GM19438 (cell line): ENCODE data around the gene PSEN1.
A peak's percentile ranks its signal among the peaks of the same experiment; 100 is the strongest.

Experiments used
- ATAC-seq: cut with Tn5 transposase; IDR thresholded peaks from one replicate; pipeline ENCODE4 v1.9.1; 2021; ENCODE audit warnings: low read depth; ENCODE audit not compliant: unreplicated experiment

PSEN1 gene

GRCh38 chr14:73237786-73238423 lies 101.6 kb downstream of the PSEN1 start:
- ATAC-seq: no peak

- no peak for ATAC-seq
Observed at GRCh38 chr14:73238424-73238852, 102.1 kb downstream of the PSEN1 start.

DNA sequence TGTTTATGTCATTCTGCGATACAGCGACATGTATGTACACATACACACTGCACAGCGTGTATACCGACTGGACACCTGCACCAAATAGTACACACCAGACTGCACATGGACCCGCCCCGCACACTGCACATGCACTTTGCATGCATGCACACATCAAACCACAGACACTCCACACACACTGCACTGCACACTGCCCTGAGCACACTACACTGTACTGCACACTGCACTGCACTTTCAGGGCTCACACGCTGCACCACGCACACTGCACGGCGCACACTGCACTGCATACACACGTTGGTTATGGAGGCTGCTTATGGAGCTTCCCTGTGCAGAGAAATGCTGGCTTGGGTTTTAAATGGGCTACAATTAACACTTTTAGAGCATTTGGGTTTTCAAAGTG lies 102.6 kb downstream of the PSEN1 start:
- ATAC-seq: no peak

DNA sequence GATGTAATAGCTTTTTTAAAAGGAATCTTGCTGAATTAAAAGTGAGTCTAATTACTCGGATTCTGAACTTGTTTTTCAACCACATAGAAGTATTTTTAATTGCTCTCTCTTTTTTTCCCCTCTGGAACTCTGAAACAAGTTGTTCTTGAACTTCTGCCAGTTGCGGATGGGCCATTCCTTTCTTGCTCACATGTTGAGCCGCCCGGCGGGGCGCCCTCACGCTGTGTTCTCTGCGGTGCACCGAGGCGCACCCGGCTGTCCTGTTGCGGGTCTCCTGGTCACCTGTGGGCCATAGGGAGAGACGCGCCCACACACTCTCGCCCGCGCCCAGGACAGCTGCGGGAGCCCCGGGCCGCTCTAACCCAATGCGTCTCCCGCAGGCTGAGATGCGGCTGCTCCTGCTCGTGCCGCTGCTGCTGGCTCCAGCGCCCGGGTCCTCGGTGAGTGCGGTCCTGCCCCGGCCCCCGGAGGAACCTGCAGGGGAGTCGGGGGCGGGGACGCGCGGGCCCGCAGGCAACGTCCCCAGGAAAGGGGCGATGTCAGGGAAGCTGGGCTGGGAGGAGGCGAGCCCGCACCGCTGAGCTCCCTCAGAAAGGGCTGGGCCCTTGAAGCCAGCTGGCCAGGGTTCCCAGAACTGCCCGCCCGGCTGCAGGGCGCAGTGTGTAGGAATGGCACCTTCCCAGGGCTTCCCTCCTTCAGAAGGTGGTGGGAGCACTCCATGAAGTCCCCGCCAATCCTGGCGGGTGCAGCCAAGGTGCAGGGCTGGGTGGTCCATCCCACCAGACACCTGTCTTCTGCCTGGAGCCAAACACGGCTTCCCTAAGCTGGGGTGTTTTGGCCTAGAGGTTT lies 103.3 kb downstream of the PSEN1 start:
- no peak for ATAC-seq

DNA sequence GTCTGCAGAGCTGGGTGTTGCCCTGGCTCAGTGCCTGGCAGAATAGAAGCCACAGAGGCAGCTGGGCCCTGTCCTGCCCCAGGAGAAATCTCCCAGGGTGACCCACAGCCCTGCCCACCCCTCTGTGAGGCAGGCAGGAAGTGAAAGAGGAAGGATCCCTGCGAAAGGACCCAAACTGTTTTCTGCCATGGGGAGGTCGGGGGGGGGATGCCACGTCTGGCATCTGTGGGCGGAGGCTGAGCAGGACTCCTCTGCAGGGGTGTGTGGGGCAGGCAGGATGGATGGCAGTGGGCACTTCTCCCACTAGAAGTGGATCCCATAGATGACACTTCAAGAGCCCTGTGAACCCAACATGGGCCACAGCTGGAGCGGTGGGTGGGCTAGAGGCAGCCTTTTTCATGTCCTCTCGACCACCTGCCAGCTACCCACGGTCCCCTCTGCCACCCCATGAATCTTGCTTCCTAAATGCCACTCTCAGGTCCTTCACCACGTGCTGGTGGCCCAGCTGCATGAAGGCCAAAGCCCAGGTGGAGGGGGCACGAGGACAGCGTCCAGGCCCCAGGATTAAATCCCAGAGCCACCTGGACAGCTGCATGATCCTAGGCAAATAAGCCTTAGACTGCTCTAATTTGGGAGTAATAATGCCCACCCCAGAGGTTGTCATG lies 104.6 kb downstream of the PSEN1 start:
- no peak for ATAC-seq

DNA sequence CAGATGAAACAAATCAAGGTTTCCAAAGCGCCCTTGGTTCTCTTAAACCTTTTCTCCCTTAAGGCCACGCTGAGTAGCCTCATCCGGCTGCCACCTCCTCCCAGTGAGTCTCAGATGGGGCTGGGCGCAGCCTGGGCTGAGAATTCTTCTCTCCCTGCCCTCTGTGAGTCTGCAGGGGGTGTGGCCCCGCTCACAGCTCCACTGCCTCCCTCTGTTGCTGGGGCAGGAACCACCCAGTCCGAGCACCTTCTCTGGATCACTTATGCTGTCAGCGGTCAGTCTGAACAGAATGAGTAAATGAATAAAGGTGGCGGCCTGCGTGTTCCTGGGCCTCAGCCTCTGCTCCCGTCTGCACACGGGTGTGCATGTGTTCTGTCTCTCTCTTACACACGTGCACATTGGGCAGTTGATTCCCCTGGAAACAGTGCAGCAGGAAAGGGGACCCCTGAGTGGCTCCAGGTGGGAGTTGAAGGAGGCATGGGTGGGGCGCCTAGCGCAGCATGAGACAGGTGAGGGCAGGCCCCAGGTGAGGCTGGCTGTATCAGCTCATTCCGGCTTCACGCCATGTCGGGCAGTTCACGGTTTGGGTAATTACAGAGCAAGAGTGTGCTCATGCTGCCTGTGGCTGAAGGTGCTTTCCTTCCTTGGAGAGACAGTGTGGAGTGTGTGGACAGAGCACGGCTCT lies 105.3 kb downstream of the PSEN1 start:
- no peak for ATAC-seq

- ATAC-seq: no peak
Observed at GRCh38 chr14:73242357-73242901, 106.1 kb downstream of the PSEN1 start.

GRCh38 chr14:73243341-73243740 lies 107.0 kb downstream of the PSEN1 start:
- no peak for ATAC-seq

GRCh38 chr14:73243748-73244147 lies 107.4 kb downstream of the PSEN1 start:
- ATAC-seq: no peak

- no peak for ATAC-seq
Observed at GRCh38 chr14:73244541-73245290, 108.4 kb downstream of the PSEN1 start.

- peak; percentile 61 for ATAC-seq
Observed at GRCh38 chr14:73245480-73246325, 109.4 kb downstream of the PSEN1 start.

DNA sequence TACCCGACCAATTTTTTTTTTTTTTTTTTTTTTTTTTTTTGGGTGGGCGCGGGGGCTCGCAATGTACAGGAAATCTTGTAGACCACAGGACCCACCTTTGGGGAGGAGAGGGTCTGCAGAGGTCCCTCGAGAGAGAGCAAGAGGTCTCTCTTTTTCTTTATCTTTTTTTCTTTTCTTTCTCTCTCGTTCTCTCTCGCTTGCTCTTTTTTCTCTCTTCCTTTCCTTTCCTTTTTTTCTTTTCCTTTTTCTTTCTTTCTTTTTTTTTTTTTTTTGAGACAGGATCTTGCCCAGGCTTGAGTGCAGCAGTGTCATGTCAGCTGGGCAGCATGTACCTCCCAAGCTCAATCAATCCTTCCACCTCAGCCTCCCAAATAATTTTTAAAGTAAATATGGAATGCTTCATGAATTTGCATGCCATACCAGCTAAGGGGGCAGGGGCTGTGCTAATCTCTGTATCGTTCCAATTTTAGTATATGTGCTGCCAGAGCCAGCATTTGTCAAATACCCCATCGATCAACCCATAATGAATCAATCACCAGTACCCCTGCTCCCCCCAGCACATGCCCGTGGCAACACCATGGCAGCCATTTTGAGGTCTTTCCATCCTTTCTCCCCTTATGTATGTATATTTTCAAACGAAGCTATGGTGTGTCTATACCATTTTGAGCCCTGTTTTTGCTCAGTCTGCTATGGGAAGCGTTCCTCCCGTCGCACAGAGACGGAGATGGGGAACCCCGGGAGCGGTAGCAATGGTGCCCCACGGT lies 110.3 kb downstream of the PSEN1 start:
- ATAC-seq: no peak

GRCh38 chr14:73248108-73248868 lies 112.0 kb downstream of the PSEN1 start:
- no peak for ATAC-seq

DNA sequence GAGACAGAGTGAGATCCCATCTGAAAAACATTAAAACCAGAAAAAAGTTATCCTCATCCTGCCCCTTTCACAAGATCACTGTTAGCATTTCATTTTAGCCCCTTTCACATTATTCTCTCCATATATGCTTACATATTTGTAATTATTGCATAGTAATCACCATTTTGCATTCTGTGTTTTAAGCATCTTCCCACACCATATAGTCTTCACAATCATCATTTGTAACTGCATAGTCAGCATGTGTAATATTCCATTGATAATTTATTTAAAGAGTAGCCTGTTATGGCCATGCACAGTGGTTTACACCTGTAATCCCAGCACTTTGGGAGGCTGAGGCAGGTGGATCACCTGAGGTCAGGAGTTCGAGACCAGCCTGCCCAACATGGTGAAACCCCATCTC lies 112.8 kb downstream of the PSEN1 start:
- ATAC-seq: no peak

DNA sequence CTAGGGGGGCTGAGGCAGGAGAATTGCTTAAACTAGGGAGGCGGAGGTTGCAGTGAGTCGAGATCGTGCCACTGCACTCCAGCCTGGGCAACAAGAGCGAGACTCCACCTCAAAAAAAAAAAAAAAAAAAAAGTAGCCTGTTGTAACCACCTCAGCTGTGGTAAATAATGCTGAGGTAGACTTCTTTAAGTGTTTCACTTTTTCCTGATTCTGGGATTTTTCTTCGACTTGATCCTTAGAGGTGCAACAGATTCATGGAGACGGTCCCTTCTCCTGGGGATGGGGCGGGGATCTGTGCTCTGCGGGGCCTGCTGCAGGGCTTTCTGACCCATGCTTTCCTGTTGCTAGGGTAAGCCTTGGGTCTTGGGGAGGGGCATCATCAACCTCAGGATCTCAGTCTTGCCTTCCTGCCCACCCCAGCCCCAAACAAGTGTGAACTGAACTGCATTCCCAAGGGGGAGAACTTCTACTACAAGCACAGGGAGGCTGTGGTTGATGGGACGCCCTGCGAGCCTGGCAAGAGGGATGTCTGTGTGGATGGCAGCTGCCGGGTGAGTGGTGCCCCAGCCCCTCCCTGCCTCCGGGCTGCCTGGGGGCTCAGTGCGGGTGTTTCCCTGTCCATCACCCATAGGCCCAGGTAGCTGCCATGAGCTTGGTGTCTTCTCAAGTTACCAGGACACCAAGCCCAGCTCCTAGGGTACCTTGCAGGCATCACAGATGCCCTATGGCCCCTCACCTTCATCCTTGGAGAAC lies 113.4 kb downstream of the PSEN1 start:
- ATAC-seq: no peak

- no peak for ATAC-seq
Observed at GRCh38 chr14:73250317-73250713, 114.0 kb downstream of the PSEN1 start.
